CD4-positive, alpha-beta T cell treated with Interleukin-12 subunit alpha and Interleukin-12 subunit beta, for 1 hour (primary cell): ENCODE results near the gene FNDC1.

Experiments used
- DNase-seq: peaks from one replicate; pipeline ENCODE4 v3.0.0-alpha.2; 2020

The FNDC1 gene

DNA sequence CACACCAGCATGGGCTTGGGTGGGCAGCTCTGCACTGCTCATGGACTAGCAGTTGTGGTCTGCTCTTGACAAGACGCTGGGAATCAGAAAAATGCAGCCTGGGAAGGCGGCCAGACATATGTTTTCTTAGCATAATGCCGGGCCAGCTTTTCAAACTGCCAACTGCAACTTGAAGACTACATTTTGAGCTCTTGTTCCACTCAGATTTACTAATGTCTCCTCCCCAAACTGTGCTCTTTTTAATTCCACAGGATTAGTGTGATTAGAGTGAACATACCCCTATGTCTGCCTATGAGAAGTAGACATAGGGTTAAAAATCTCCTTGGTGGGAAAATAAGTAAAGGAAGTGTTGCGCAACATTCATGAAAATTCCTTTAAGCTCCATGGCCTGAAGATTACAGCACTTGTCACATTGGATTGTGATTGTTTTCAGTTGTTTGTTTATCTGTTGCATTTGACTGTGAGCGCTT is 5.3 kb upstream of the FNDC1 start:
- DNase-seq = no peak

- no peak for DNase-seq
Observed at GRCh38 chr6:159168536-159169192, 536 bp upstream of the FNDC1 start.

DNA sequence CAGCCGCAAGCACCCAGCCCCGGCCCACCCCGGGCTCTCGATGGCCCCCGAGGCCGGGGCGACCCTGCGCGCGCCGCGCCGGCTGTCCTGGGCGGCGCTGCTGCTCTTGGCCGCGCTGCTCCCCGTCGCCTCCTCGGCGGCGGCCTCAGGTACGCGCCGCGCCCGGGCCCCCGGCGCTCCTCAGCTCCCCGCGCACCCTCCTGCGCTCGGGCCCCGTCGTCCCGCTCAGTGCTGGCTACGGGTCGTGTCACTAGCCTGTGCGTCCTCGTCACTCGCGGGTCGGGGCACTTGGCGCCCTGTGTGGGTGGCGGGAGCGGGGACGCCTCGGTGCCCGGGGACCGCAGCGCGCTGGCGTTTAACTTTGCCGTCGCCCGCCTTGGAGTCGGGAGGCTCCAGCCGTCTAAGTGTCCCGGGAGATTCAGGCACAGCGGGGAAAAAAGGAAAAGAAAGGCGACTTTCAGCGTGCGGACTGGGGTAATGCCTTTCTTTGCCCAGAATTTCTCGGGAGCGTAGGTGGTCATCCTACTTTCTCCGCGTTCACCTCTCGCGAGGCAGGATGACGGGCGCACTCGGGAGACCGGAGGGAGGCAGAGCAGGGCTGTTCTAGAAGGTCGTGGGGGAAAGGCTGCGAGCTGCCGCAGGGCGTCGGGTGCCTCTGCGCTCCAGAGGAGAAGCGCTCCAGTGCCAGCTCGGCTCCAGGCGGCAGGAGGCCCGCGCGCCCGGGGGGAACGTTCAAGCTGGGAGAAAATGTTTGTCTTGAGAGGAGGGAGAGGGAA is 545 bp downstream of the FNDC1 start:
- DNase-seq = no peak

DNA sequence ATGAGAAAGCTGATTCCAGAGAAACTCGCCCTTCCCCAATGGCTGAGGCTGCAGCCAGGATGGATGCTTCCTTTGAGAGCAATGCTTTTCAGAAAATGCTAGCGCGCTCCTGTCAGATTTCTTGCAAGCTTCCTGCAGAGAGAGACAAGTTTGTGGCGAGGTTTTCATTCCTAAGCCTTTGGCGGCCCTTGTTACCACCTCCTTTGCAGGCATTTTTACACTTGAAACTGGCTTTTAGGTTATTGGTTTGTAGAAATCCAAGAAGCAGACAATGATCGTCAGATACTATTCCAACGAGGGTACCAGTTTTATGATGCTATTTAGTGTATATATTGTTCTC is 1.1 kb downstream of the FNDC1 start:
- DNase-seq = no peak

GRCh38 chr6:159170999-159171712 is 2.0 kb downstream of the FNDC1 start:
- no peak for DNase-seq

DNA sequence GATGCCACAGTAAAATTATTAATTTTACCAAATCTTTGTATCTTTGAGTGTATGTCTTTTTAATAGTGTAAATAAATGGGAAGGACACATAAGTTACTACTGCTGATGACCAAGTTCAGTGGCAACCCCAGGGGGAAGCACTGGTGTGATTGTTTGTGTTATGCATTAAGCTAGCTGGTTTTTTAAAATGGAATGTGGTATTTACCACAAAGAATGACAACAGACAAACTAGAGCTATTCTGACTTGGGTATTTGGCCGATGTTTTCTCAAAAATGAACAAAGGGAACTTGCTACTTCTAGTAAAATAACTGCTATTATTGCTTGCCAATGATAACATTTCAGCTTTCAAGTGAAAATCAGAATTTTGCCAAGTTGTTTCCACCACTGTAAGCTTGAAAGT is 2.9 kb downstream of the FNDC1 start:
- DNase-seq = no peak

GRCh38 chr6:159174263-159174969 is 5.2 kb downstream of the FNDC1 start:
- DNase-seq = peak; percentile 70

- DNase-seq = no peak
Observed at GRCh38 chr6:159176913-159177312, 7.7 kb downstream of the FNDC1 start.

DNA sequence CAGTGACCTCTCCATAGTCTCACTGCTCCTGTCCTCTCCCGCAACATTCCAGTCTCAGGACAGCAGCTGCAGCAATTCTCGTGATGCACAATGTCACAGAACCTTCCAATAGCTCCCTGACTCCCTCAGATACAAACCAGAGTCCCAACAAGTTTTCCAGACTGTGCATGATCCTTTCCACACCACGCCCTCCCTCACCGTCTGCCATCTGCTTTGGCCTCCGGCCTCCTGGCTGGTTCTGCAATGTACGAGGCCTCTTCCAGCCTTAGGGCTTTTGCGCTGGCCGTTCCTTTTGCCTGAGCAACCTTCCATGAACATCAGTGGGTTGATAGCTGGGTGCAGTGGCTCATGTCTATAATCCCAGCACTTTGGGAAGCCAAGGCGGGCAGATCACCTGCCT is 9.6 kb downstream of the FNDC1 start:
- no peak for DNase-seq

DNA sequence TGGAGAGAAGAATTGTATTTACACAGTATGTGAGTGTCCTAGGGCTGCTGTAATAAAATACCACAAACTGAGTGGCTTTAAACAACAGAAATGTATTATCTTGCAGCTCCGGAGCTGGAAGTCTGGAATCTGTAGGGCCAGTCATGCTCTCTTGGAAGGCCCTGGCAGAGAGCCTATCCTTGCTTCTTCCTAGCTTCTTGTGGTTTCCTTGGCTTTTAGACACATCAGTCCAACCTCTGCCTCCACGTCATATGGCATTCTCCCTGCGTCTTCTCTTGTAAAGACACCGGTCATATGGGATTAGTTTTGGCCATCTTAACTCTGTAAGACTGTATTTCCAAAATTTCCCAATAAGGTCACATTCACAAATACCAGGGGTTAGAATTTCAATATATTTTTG is 10.8 kb downstream of the FNDC1 start:
- DNase-seq = no peak

- DNase-seq = no peak
Observed at GRCh38 chr6:159181914-159182313, 12.7 kb downstream of the FNDC1 start.

DNA sequence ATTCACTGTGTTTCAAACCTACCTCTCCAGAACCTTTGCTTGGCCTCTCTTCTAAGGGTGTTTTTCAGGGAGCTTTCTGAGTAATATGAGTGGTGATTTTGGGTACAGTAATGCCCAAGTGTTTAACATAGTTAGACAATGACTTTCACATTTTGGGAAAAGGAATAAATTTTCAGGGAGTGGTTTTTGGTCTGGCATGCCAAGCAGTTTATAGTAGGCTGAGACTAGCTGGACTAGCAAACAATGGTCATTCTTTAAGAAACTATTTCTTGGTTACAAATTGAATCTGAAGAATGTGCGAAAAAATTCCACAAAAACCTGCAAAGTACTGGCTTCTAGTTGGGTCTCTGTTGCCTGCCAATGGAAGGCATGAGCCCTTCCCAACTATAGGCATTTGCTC is 15.4 kb downstream of the FNDC1 start:
- no peak for DNase-seq

DNA sequence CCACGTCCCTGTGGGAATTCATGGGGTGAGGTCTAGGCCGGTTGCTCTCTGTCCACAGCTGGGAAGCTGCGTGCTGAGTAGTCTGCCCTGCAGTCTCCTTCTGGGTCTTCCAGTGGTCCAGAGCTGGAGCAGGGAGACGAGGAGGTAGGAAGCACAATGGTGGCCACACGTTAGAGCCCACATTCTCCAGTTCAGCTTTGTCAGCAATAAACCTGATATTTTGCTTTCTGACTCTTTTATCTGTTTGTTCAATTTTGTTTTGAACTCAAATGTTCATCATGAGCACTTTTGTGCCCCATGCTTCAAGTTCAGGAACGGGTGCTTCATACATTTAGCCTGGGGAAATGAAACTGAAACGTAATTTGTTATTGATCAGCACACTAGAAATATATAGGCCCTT is 21.3 kb downstream of the FNDC1 start:
- DNase-seq = no peak

GRCh38 chr6:159193923-159194322 is 24.7 kb downstream of the FNDC1 start:
- DNase-seq = no peak

DNA sequence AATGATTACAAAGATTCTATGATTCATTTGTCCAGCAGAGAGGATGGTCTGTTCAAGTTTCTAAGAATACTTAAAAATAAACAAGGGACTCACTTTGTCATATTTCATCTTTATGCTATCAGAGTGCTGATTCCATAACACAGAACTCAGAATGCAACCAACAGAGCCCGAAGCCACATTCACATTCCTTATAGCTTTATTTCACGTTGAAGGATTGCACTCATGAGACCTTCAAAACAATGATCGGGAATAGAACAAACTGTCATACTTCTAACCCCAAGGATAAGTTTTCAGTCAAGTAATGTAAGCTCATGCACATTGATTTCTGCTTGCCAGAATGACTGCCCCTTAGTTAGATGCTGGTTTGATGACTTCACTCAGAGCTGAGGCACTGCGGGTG is 25.2 kb downstream of the FNDC1 start:
- DNase-seq = no peak

DNA sequence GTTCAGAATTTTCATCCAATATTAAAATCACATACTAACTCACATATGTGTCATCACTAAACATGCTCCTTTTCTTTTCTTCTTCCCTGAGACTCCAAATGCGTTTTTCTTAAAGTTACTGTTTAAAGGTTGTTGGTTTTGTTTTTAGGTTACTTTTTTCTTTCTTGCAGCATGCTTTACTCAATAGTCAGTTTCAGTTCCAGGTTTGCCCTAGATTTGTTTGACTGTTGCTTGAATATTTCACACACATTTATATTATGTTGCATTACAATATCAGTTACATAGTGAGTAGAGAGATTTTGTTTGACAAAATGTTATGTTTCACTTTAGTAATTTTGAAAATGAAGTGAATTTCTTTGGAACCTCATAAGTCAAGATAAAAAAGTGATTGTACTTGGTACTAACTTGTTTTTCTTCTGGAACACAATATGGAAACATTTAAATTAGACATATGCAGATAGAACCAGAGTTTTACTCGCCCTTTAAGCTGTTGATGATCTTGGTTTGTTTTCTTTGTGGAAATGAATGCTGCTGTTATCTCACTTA is 27.3 kb downstream of the FNDC1 start:
- DNase-seq = no peak

GRCh38 chr6:159197251-159197650 is 28.1 kb downstream of the FNDC1 start:
- DNase-seq = no peak

DNA sequence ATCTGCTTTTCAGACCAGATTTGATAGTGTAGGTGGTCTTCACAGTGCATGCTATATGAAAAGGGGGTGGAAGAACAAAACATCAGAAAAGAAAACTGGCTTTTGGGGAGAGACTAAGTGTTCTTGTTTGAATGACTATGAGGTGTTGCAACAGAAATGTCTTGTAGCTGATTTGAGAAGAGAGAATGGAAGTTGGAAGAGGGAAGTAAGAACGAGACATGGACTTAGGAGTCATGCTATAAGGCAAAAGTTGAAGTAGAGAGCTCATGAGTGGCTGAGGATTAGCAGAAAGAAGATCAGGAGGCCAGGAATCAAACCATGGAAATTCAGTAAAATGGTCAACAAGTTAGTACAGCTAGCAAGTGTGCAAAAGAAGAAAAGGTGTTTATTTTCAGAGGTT is 32.1 kb downstream of the FNDC1 start:
- no peak for DNase-seq

DNA sequence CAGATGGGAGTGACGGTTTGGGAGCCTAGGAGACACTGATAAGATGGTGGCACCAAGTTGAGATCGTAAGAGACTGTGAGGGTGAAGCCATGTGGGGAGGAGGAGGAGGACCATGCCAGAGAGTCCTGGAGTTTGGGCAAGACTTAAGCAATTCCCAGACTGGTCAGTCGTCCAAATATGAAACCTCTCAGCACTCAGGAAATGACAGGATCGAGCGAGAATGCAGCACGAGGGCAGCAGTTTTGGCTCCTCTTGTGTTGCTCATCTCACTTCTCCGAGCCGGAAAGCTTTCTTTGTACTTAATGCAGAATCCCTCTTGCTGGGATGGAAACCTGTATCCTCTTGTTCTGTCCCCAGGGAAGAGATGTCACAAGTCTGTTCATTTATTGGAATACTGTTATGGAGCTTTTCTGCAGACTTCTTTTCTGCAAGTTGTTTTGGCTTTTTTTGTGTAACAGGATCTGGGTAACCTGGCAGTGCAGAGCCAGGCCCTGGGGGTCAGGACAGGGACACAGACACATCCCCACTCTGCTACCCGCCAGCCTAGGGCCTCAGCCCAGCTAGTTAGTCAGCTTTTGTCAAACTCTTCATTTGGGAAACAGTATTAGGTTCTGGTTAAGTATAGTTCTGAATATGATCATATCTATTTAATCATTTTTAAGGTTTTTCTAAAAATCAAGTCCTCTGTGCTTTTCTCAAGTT is 34.3 kb downstream of the FNDC1 start:
- no peak for DNase-seq

DNA sequence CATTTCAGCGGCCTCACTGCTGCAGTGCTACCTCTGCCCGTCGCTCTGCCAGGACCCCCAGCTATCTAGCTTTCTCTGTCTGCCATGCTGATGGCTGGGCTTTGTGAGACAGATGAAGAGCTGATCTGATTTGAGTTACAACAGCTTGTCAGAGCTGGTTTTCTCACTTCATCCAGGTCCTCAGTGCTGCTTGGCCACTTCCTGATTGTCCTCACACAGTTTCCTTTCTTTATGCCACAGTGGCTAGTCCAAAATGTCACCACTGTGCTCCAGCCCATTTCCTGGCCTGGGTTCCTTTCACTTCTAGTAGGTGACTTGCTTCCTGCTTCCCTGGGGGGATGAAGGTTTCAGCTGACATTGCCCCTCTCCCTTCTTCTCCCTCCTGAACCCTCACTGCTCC is 35.4 kb downstream of the FNDC1 start:
- DNase-seq = no peak

DNA sequence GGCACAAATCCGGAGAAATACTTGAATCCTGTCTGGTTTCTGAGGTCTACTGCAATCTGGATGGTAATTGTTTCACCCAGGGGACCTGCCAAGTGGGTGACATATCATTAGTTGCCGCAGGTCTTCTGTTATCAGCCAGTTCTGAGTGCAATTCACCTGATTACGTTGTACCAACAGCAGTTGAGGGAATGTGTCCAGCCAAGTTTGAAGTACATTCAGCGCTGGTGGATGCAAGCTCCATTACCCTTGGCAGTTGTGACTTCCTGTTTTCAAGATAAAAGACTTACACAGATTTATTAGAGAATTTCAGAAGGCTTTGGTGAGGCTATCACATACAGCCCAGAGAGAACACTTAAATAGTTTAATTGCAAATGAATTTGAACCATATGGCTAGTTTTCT is 42.8 kb downstream of the FNDC1 start:
- no peak for DNase-seq

DNA sequence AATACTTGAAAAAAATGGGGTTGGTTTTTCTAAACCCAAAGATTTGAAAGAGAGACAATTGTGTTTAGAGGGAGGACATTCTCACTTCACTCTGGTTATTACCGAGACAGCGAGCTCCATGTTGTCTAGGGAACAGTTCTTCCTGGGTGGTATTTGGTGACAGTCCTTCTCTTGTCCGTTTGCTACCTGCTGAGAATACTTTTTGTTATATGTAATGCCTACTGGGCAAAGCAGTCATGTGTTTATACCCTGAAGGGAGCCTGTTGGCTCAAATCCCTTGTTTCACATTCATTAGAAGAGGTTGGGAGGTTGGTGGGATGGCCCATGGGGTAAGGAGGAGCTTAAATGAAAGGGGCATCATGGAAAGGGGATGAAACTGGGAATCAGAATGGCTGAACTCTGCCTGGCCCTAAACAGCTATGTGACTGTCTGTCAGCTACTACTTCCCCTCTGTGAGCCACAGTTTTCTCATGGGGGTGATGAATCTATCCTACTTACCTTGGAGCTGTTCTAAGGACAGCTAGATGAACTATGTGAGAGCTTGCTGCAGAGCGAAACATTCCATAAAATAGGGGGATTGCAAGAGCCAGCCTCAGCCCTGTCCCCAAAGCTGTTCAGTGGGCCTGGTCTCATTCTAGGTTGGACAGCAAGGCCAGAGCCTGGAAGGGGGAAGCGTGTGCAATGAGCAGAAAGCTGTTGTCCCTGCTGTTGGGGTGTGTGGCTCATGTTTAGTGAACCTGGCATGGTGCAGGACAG is 43.5 kb downstream of the FNDC1 start:
- DNase-seq = no peak
